Measurements from ENCODE around the gene PSME4.
"Not testable (repeated sequence)": the region's sequence is repeated elsewhere in the genome, so short reads cannot be mapped to it uniquely, and the experiment has no call there.

Gene PSME4

DNA sequence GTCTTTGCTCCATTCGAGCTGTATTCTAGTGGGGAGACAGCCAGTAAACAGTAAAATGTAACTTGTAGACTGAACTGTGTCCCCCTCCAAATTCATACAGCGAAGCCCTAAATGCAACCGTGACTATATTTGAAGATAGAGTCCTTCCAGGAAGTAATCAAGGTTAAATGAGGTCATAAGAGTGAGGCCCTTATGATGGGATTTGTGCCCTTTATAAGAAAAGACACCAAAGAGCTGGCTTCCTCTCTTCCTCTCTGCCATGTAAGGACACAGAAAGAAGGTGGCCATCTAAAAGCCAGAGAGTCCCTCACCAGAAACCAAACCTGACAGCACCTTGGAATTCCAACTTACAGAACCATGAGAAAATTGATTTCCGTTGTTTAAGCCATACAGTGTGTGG lies 142.5 kb downstream of the PSME4 start:
- no peak for DNase-seq

DNA sequence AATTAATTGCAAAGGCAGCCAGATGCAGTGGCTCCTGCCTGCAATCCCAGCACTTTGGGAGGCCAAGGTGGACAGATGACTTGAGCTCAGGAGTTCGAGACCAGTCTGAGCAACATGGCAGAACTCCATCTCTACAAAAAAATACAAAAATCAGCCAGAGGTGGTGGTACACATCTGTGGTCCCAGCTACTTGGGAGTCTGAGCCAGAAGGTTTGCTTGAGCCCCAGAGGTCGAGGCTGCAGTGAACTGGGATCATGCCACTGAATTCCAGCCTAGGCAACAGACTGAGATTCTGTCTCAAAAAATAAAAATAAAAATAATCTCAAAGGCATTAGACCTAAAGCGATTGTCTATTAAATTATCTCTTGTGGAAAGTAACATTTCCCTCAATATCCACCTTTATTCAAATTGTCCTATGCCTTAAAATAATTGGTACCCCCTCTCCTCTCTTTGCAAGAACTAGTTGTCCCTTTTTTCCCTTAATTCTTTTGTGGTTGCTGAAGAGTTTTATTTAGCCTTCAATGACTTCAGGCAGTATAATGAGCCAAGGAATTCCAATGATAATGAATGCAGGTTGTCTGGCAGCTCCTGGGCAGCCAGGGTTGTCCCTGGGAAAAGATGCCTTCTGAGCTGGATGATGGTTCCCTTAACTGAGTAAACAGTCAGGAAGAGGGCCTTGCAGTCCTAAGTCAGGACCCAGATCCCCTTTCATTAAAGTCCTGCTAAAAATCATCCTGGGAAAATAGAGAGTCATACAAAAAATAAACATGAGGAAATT lies 143.2 kb downstream of the PSME4 start:
- DNase-seq = no peak

DNA sequence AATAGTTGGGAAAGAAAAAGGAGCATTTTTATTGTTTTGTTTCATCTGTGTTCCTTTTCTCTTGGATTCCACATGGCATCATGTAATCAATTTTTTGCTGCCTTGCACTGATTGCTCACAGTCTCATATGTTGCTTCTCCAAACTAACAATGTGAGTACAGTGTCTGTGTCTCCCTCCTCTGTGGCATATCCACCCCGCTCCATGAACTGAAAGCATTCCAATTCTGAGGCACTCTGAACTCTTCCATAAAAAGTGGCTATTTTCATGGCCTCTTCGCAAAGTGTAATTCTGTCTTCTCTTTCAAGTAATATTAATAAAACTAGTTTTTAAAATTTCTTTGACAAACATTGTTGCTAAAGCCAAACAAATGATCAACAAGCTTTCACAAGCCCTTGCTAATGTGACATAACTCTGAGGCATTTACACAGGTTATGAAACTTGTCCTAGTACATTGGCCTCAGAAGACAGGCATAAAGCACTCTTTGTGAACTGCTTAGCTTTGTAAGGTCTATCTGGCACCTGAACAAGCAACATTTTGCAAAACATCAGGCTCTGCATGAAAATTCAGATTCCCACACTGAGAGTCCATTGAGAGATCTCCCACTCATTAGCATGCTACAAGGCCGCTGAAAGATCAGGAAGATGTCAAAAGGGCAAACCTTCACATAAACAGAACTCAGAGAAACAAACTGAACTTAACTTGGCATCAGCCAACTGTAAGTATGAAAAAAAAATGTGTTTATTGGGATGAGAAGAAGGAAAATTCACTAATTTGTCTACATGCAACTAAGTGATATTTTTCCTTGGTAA lies 144.0 kb downstream of the PSME4 start:
- DNase-seq = no peak

DNA sequence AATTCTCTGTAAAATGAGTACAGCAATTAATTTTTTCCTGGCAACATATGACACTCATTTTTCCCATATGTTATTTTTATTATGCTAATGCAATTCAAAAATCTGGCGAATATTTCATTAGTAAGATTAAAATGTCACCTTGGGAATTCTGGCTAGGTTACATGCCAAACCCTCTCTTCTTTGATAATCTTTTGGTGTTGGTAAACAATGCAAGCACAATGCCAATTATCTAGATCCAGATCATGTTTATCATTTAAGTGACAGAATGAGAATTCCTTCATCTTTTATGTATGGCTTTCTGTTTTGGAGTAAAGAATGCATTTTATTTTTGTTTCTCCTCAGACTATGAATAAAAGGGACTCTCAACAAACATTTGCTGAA lies 144.8 kb downstream of the PSME4 start:
- DNase-seq = no peak

DNA sequence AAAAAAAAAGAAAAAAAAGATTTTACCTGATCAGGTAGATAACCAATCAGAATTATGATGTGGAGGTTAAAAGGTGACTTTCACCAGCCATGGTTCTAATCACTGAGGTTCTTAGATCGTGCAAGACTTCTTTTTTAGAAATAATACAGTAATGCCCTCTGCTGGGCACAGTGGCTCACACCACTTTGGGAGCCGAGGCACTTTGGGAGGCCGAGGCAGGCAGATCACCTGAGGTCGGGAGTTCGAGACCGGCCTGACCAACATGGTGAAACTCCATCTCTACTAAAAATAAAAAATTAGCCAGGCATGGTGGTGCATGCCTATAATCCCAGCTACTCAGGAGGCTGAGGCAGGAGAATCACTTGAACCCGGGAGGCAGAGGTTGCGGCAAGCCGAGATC lies 147.2 kb downstream of the PSME4 start:
- not testable (repeated sequence) for DNase-seq

DNA sequence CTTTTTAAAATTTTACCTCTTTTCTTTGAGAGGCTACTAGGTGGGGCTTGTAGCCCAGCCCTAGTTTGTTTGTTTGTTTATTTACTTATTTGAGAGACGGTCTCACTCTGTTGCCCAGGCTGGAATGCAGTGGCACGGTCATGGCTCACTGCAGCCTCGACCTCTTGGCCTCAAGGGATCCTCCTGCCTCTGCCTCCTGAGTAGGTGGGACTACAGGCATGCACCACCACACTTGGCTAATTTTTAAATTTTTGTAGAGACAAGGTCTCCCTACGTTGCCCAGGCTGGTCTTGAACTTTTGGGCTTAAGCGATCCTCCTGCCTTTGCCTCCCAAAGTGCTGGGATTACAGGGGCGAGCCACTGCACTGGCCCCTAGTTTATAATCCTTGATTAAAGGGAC lies 149.0 kb downstream of the PSME4 start:
- no peak for DNase-seq

DNA sequence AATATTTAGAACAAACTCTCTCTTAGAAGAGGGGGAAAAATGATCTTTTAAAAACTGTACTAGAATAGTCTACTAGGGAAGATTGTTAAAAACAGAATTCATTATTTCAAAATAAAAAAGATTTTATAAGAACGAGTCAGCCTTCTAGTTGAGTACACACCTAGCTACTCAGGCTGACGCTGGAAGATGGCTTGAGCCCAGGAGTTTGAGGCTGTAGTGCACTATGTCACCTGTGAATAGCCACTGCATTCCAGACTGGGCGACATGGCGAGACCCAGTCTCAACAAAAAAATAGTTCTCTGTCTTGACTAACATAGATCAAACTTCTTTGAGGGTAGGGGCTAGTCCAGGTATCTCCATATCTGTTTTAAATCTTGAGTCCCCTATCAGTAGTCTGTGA lies 150.1 kb downstream of the PSME4 start:
- DNase-seq = no peak

DNA sequence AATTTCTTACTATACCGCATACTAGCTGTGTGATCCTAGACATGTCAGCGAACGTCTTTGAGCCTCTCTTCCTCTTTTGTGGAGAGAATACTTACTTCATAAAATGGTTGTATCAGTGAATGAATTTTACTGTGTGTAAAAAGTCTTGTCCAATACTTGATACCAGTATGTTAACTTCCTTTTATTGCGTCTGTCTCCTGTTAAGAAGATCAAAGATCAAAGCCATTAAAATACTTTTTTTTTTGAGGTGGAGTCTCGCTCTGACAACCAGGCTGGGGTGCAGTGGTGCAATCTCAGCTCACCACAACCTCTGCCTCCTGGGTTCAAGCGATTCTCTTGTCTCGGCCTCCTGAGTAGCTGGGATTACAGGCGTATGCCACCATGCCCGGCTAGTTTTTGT lies 150.7 kb downstream of the PSME4 start:
- DNase-seq = no peak

DNA sequence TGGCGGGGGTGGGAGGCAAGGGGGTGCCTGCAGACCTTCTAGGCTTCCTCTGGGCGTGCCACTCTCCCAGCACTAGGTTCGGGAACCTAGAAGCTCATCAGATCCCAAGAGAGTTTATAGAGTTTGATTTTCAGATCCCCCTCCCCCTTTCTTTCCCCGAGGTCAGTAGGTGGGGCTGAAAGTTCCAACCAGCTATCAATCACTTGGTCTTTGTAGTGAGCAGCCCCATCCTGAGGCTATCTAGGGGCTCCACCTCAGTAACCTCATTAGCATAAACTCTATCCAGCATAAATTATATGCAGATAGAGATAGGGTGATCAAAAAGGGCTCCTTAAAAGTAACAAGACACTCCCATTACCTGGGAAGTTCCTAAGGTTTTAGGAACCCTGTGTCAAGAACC lies 151.2 kb downstream of the PSME4 start:
- no peak for DNase-seq

DNA sequence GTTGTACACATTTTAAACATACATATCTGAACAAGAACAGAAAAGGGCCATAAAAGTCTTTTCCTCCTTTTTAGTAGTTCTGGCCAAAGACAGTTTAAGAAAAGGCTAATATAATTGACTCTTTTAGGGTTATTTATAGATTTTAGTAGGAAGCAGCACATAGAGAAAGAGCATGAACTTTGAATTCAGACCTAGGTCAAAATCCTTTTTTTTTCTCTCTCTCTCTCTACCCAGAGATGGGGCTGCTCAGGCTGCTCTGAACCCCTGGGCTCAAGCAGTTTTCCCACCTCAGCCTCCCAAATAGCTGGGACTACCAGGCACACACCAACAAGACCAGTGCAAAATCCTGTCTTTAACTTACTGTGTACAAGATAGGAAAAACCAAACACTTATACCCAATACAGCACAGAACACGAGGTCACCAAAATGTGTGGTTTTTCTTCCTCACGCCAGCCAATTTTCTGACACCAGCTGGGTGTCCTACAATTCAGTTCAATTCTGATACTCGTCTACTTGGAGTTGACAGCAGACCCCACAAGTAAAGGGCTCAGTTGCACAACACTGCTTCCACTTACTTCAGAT lies 151.8 kb downstream of the PSME4 start:
- DNase-seq = no peak
